ENCODE data around the gene NTNG1.

NTNG1 gene

GRCh38 chr1:107297681-107298080, 156.8 kb downstream of the NTNG1 start:
- Mint-ChIP-seq H3K4me1 (ENCODE audit: low read depth in 2 of 2) (no peaks in the 10 kb centered on the region), H3K4me3 (no peak overlapping the region), H3K36me3 (ENCODE audit: insufficient read depth) (no peaks in the 10 kb centered on the region), H3K27me3 (no peaks in the 10 kb centered on the region), H3K27ac (no peak overlapping the region), H3K9me3 (no peaks in the 10 kb centered on the region)
- ATAC-seq (replicated peaks) (no peak), DNase-seq (no peak)

- H3K27ac Mint-ChIP-seq, result no peak overlapping the region
- H3K27me3 Mint-ChIP-seq, result no peaks in the 10 kb centered on the region
- no peaks in the 10 kb centered on the region for H3K36me3 Mint-ChIP-seq (ENCODE audit: insufficient read depth)
- DNase-seq, result no peak
- no peak for ATAC-seq (replicated peaks)
- H3K9me3 Mint-ChIP-seq, result no peaks in the 10 kb centered on the region
- no peaks in the 10 kb centered on the region for H3K4me1 Mint-ChIP-seq (ENCODE audit: low read depth in 2 of 2)
- H3K4me3 Mint-ChIP-seq, result no peak overlapping the region
Observed at GRCh38 chr1:107298526-107298925, 157.7 kb downstream of the NTNG1 start.

GRCh38 chr1:107299521-107299920, 158.7 kb downstream of the NTNG1 start:
- no peaks in the 10 kb centered on the region for H3K4me1 Mint-ChIP-seq (ENCODE audit: low read depth in 2 of 2)
- no peaks in the 10 kb centered on the region for H3K27me3 Mint-ChIP-seq
- H3K9me3 Mint-ChIP-seq, result no peaks in the 10 kb centered on the region
- DNase-seq (no peak), ATAC-seq (replicated peaks) (no peak)
- H3K27ac Mint-ChIP-seq, result no peak overlapping the region
- no peak overlapping the region for H3K4me3 Mint-ChIP-seq
- no peaks in the 10 kb centered on the region for H3K36me3 Mint-ChIP-seq (ENCODE audit: insufficient read depth)

- H3K9me3 Mint-ChIP-seq, result peaks cover 0 to 7% of the 10 kb centered on the region in 2 donors
- no peaks in the 10 kb centered on the region for H3K4me1 Mint-ChIP-seq (ENCODE audit: low read depth in 2 of 2)
- no peak for DNase-seq
- H3K4me3 Mint-ChIP-seq, result no peak overlapping the region
- no peaks in the 10 kb centered on the region for H3K36me3 Mint-ChIP-seq (ENCODE audit: insufficient read depth)
- no peak overlapping the region for H3K27ac Mint-ChIP-seq
- H3K27me3 Mint-ChIP-seq, result peaks cover 0 to 5% of the 10 kb centered on the region in 2 donors
- no peak for ATAC-seq (replicated peaks)
Observed at GRCh38 chr1:107309962-107310361, 169.1 kb downstream of the NTNG1 start.

GRCh38 chr1:107315652-107316051, 174.8 kb downstream of the NTNG1 start:
- Mint-ChIP-seq H3K27ac (no peak overlapping the region), H3K27me3 (no peaks in the 10 kb centered on the region), H3K9me3 (no peaks in the 10 kb centered on the region), H3K4me1 (ENCODE audit: low read depth in 2 of 2) (no peaks in the 10 kb centered on the region), H3K4me3 (no peak overlapping the region), H3K36me3 (ENCODE audit: insufficient read depth) (no peaks in the 10 kb centered on the region)
- DNase-seq (no peak), ATAC-seq (replicated peaks) (no peak)

GRCh38 chr1:107318932-107319331, 178.1 kb downstream of the NTNG1 start:
- H3K9me3 Mint-ChIP-seq, result no peaks in the 10 kb centered on the region
- H3K36me3 Mint-ChIP-seq (ENCODE audit: insufficient read depth), result no peaks in the 10 kb centered on the region
- no peaks in the 10 kb centered on the region for H3K4me1 Mint-ChIP-seq (ENCODE audit: low read depth in 2 of 2)
- H3K27ac Mint-ChIP-seq, result no peak overlapping the region
- H3K4me3 Mint-ChIP-seq, result no peak overlapping the region
- ATAC-seq (replicated peaks), result no peak
- DNase-seq, result no peak
- H3K27me3 Mint-ChIP-seq, result no peaks in the 10 kb centered on the region

- ATAC-seq (replicated peaks) (no peak), DNase-seq (no peak)
- no peak overlapping the region for H3K27ac Mint-ChIP-seq
- no peaks in the 10 kb centered on the region for H3K36me3 Mint-ChIP-seq (ENCODE audit: insufficient read depth)
- no peaks in the 10 kb centered on the region for H3K4me1 Mint-ChIP-seq (ENCODE audit: low read depth in 2 of 2)
- peaks cover 0 to 6% of the 10 kb centered on the region in 2 donors for H3K27me3 Mint-ChIP-seq
- H3K9me3 Mint-ChIP-seq, result no peaks in the 10 kb centered on the region
- no peak overlapping the region for H3K4me3 Mint-ChIP-seq
Observed at GRCh38 chr1:107323784-107324183, 182.9 kb downstream of the NTNG1 start.

GRCh38 chr1:107326824-107327445, 186.1 kb downstream of the NTNG1 start:
- no peak overlapping the region for H3K27ac Mint-ChIP-seq
- ATAC-seq (replicated peaks), result no peak

GRCh38 chr1:107327446-107327845, 186.6 kb downstream of the NTNG1 start:
- H3K4me3 Mint-ChIP-seq, result no peak overlapping the region
- no peaks in the 10 kb centered on the region for H3K9me3 Mint-ChIP-seq
- H3K27me3 Mint-ChIP-seq, result peaks cover 6 to 8% of the 10 kb centered on the region in 2 donors
- no peaks in the 10 kb centered on the region for H3K4me1 Mint-ChIP-seq (ENCODE audit: low read depth in 2 of 2)
- no peaks in the 10 kb centered on the region for H3K36me3 Mint-ChIP-seq (ENCODE audit: insufficient read depth)
- H3K27ac Mint-ChIP-seq, result no peak overlapping the region
- no peak for DNase-seq
- no peak for ATAC-seq (replicated peaks)

More at GRCh38 chr1:107326824-107327445, 186.1 kb downstream of the NTNG1 start:
- Mint-ChIP-seq H3K27me3 (peaks cover 6 to 8% of the 10 kb centered on the region in 2 donors), H3K36me3 (ENCODE audit: insufficient read depth) (no peaks in the 10 kb centered on the region), H3K4me3 (no peak overlapping the region), H3K4me1 (ENCODE audit: low read depth in 2 of 2) (no peaks in the 10 kb centered on the region), H3K9me3 (no peaks in the 10 kb centered on the region)
- DNase-seq, result no peak

GRCh38 chr1:107328087-107328486, 187.2 kb downstream of the NTNG1 start:
- Mint-ChIP-seq H3K4me3 (no peak overlapping the region), H3K36me3 (ENCODE audit: insufficient read depth) (no peaks in the 10 kb centered on the region), H3K4me1 (ENCODE audit: low read depth in 2 of 2) (no peaks in the 10 kb centered on the region), H3K9me3 (no peaks in the 10 kb centered on the region), H3K27me3 (peaks cover 6 to 8% of the 10 kb centered on the region in 2 donors), H3K27ac (no peak overlapping the region)
- DNase-seq, result no peak
- ATAC-seq (replicated peaks), result no peak

- Mint-ChIP-seq H3K4me3 (no peak overlapping the region), H3K36me3 (ENCODE audit: insufficient read depth) (no peaks in the 10 kb centered on the region), H3K27ac (no peak overlapping the region), H3K9me3 (no peaks in the 10 kb centered on the region), H3K27me3 (peaks cover 0 to 13% of the 10 kb centered on the region in 2 donors), H3K4me1 (ENCODE audit: low read depth in 2 of 2) (no peaks in the 10 kb centered on the region)
- DNase-seq (no peak), ATAC-seq (replicated peaks) (no peak)
Observed at GRCh38 chr1:107339775-107340174, 198.9 kb downstream of the NTNG1 start.

GRCh38 chr1:107342316-107342715, 201.5 kb downstream of the NTNG1 start:
- Mint-ChIP-seq H3K27ac (no peak overlapping the region), H3K27me3 (peaks cover 0 to 13% of the 10 kb centered on the region in 2 donors), H3K4me1 (ENCODE audit: low read depth in 2 of 2) (no peaks in the 10 kb centered on the region), H3K36me3 (ENCODE audit: insufficient read depth) (no peaks in the 10 kb centered on the region), H3K4me3 (no peak overlapping the region), H3K9me3 (no peaks in the 10 kb centered on the region)
- DNase-seq, result no peak
- ATAC-seq (replicated peaks), result no peak

GRCh38 chr1:107342768-107343167, 201.9 kb downstream of the NTNG1 start:
- Mint-ChIP-seq H3K27me3 (peaks cover 0 to 13% of the 10 kb centered on the region in 2 donors), H3K9me3 (no peaks in the 10 kb centered on the region), H3K36me3 (ENCODE audit: insufficient read depth) (no peaks in the 10 kb centered on the region), H3K4me1 (ENCODE audit: low read depth in 2 of 2) (no peaks in the 10 kb centered on the region), H3K4me3 (no peak overlapping the region), H3K27ac (no peak overlapping the region)
- DNase-seq, result no peak
- no peak for ATAC-seq (replicated peaks)

GRCh38 chr1:107343601-107344000, 202.8 kb downstream of the NTNG1 start:
- DNase-seq, result no peak
- ATAC-seq (replicated peaks), result no peak
- Mint-ChIP-seq H3K27ac (no peak overlapping the region), H3K36me3 (ENCODE audit: insufficient read depth) (no peaks in the 10 kb centered on the region), H3K27me3 (peaks cover 0 to 13% of the 10 kb centered on the region in 2 donors), H3K4me1 (ENCODE audit: low read depth in 2 of 2) (no peaks in the 10 kb centered on the region), H3K9me3 (no peaks in the 10 kb centered on the region), H3K4me3 (no peak overlapping the region)

Measured in effector memory CD8-positive, alpha-beta T cell (primary cell).